Tibial nerve (tissue), 3 donors: ENCODE data around the gene PCGF6.

Experiments used
- POLR2A ChIP-seq, 2 donors: fragments of 450-650 bp; IDR thresholded peaks; one replicate each; pipeline ENCODE4 v1.6.1; 2017; ENCODE audit warnings: antibody characterized with exemption in 2 of 2, mild to moderate bottlenecking in 2 of 2, moderate library complexity in 2 of 2
- TF ChIP-seq, protein P1 (sequence below), 5 experiments: fragments of 200-600 bp in 3 of 5; fragments of 450-650 bp in 2 of 5; sonication (generic) in 3 of 5; IDR thresholded peaks; one replicate each; pipeline ENCODE4 v1.5.1; 2016 to 2019; ENCODE audit warnings: antibody characterized with exemption in 5 of 5, mild to moderate bottlenecking in 3 of 5, moderate library complexity in 2 of 5

DNA sequence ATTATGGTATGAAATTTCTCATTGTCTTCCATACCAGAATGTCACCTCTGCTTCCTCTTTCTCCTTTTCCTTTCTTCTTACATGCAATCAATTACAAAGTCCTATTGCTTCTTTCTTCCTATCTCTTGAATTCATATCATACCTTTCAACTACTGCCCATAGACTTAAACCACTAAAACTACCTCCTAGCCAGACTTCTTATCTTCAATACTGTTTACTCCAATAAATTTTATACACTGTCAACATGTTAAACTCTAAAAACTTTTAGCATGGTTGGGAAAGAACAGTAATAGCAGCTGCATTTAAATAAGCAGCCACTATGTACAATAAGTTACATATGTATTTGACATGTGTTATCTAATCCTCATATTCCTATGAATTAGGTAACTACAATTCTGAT lies 34.9 kb downstream of the PCGF6 start:
- no peak for TF ChIP-seq POLR2A (IDR thresholded peaks at IDR 0.05)
- TF ChIP-seq, protein P1, sequence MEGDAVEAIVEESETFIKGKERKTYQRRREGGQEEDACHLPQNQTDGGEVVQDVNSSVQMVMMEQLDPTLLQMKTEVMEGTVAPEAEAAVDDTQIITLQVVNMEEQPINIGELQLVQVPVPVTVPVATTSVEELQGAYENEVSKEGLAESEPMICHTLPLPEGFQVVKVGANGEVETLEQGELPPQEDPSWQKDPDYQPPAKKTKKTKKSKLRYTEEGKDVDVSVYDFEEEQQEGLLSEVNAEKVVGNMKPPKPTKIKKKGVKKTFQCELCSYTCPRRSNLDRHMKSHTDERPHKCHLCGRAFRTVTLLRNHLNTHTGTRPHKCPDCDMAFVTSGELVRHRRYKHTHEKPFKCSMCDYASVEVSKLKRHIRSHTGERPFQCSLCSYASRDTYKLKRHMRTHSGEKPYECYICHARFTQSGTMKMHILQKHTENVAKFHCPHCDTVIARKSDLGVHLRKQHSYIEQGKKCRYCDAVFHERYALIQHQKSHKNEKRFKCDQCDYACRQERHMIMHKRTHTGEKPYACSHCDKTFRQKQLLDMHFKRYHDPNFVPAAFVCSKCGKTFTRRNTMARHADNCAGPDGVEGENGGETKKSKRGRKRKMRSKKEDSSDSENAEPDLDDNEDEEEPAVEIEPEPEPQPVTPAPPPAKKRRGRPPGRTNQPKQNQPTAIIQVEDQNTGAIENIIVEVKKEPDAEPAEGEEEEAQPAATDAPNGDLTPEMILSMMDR (IDR thresholded peaks at IDR 0.05), result no peak
